Tibial nerve (tissue), 4 donors: ENCODE results near the gene CALML4. TPM values are rescaled to one million over a fixed set of nuclear protein-coding genes. Genes with fewer than 3 reads are reported as not detected.
"Not testable (repeated sequence)": the region's sequence is repeated elsewhere in the genome, so short reads cannot be mapped to it uniquely, and the experiment has no call there.

Experiments used
- DNase-seq, 2 donors: peaks; one replicate each; pipeline ENCODE4 v3.0.0-alpha.2; 2019; ENCODE audit warnings: low spot score in 2 of 2
- H3K27ac ChIP-seq, 4 donors: fragments of 200-600 bp; sonication (generic) in 3 of 4; one replicate each; pipeline ENCODE4 v1.5.1; 2017 to 2019; ENCODE audit warnings: mild to moderate bottlenecking in 1 of 4
- H3K27me3 ChIP-seq, 2 donors: fragments of 200-600 bp; sonication (generic) in 1 of 2; one replicate each; pipeline versions ENCODE4 v1.5.1 to v1.6.0; 2017 to 2019
- H3K36me3 ChIP-seq, 3 donors: fragments of 200-600 bp; sonication (generic); one replicate each; pipeline ENCODE4 v1.5.1; 2018 to 2019
- H3K4me1 ChIP-seq, 4 donors: fragments of 200-600 bp; sonication (generic) in 3 of 4; one replicate each; pipeline ENCODE4 v1.5.1; 2017 to 2019
- H3K4me3 ChIP-seq, 4 donors: fragments of 200-600 bp; sonication (generic) in 3 of 4; one replicate each; pipeline ENCODE4 v1.5.1; 2017 to 2019; ENCODE audit warnings: mild to moderate bottlenecking in 1 of 4, moderate library complexity in 1 of 4
- H3K9me3 ChIP-seq, 4 donors: fragments of 200-600 bp; sonication (generic) in 3 of 4; one replicate each; pipeline ENCODE4 v1.5.1; 2017 to 2019
- EP300 ChIP-seq, 2 donors: sonication (generic); formaldehyde crosslinking; IDR thresholded peaks; one replicate each; pipeline ENCODE4 v1.6.1; 2017; ENCODE audit warnings: antibody characterized with exemption in 2 of 2, mild to moderate bottlenecking in 1 of 2
- POLR2A ChIP-seq, 2 donors: fragments of 450-650 bp; IDR thresholded peaks; one replicate each; pipeline ENCODE4 v1.6.1; 2017; ENCODE audit warnings: antibody characterized with exemption in 2 of 2, mild to moderate bottlenecking in 2 of 2, moderate library complexity in 2 of 2
- WGBS, 2 donors: methylation state at CpG; one replicate each; pipeline ENCODE4 v1.1.5; 2018; 5-methylcytosine and 5-hydroxymethylcytosine counted together
- total RNA-seq, 4 donors: library from RNA; depleted of rRNA; stranded (reverse); fragments of >200 nt; gene quantifications; one replicate each; pipeline ENCODE4 v1.1.0, GENCODE V29; 2016
- TF ChIP-seq, protein P1 (sequence below), 5 experiments: fragments of 200-600 bp in 3 of 5; fragments of 450-650 bp in 2 of 5; sonication (generic) in 3 of 5; IDR thresholded peaks; one replicate each; pipeline ENCODE4 v1.5.1; 2016 to 2019; ENCODE audit warnings: antibody characterized with exemption in 5 of 5, mild to moderate bottlenecking in 3 of 5, moderate library complexity in 2 of 5

Gene CALML4
- total RNA-seq, 4 donors from 2014 or later: 7.5 to 27.1 (median 13.6) TPM

GRCh38 chr15:68241088-68241935, 36.2 kb upstream of the CALML4 start:
- DNase-seq: no peak
- no peaks in the 10 kb centered on the region for H3K4me1 ChIP-seq
- H3K27ac ChIP-seq: no peak overlapping the region
- peaks cover 0 to 19% (median 8%) of the 10 kb centered on the region in 4 donors for H3K9me3 ChIP-seq
- no peak for TF ChIP-seq EP300 (IDR thresholded peaks at IDR 0.05)
- TF ChIP-seq POLR2A (IDR thresholded peaks at IDR 0.05): no peak
- TF ChIP-seq, protein P1, sequence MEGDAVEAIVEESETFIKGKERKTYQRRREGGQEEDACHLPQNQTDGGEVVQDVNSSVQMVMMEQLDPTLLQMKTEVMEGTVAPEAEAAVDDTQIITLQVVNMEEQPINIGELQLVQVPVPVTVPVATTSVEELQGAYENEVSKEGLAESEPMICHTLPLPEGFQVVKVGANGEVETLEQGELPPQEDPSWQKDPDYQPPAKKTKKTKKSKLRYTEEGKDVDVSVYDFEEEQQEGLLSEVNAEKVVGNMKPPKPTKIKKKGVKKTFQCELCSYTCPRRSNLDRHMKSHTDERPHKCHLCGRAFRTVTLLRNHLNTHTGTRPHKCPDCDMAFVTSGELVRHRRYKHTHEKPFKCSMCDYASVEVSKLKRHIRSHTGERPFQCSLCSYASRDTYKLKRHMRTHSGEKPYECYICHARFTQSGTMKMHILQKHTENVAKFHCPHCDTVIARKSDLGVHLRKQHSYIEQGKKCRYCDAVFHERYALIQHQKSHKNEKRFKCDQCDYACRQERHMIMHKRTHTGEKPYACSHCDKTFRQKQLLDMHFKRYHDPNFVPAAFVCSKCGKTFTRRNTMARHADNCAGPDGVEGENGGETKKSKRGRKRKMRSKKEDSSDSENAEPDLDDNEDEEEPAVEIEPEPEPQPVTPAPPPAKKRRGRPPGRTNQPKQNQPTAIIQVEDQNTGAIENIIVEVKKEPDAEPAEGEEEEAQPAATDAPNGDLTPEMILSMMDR (IDR thresholded peaks at IDR 0.05): no peak
- WGBS, 2 donors: 71 to 74% methylated on average over 5 of the region's 5 CpGs
- H3K27me3 ChIP-seq: no peaks in the 10 kb centered on the region
- H3K4me3 ChIP-seq: no peak overlapping the region
- H3K36me3 ChIP-seq: peaks cover 0 to 6% (median 0%) of the 10 kb centered on the region in 3 donors

DNA sequence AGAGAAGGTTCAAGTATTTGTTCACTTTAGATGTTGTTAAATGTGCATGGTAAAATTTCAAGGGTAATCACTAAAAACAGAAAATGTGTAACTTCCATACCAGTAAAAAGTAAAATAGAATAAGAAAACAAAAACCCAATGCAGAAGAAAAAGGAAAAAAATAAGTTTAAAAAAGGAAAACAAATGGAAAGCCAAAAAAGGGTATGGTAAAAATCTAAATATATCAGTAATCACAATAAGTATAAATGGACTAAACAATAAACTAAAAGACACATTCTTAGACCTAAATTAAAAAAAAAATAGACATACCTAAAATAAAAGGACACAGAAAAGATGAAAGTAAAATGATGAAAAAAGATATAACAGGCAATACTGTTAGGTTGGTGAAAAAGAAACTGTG, 33.9 kb upstream of the CALML4 start:
- Histone ChIP-seq H3K9me3 (peaks cover 0 to 9% (median 3%) of the 10 kb centered on the region in 4 donors), H3K27ac (no peak overlapping the region), H3K4me3 (no peak overlapping the region), H3K4me1 (no peaks in the 10 kb centered on the region), H3K36me3 (no peaks in the 10 kb centered on the region), H3K27me3 (no peaks in the 10 kb centered on the region)
- TF ChIP-seq EP300 (IDR thresholded peaks at IDR 0.05): no peak
- no peak for TF ChIP-seq POLR2A (IDR thresholded peaks at IDR 0.05)
- TF ChIP-seq, protein P1 (IDR thresholded peaks at IDR 0.05): no peak
- DNase-seq: no peak

DNA sequence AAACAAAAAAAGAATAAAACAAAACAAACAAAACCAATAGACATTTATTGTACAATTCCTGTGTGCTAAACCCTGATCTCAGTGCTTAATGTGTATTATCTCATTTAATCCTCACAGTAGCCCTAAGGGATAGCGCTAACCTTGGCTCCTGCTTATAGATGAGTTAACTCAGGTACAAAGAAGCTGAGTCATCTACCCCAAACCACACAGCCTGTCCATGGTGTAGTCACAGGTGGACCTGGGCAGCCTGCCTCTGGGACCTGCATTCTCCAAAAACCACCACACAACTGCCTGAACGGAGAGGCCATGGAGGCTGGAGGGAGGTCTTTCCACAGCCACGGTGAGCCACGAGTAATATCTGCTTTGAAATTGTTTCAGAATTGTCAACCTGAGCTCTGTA, 29.9 kb upstream of the CALML4 start:
- Histone ChIP-seq H3K9me3 (no peaks in the 10 kb centered on the region), H3K27ac (no peak overlapping the region), H3K36me3 (no peaks in the 10 kb centered on the region), H3K4me1 (peaks cover 0 to 3% (median 0%) of the 10 kb centered on the region in 4 donors), H3K4me3 (no peak overlapping the region), H3K27me3 (no peaks in the 10 kb centered on the region)
- 84 to 91% methylated on average over 4 of the region's 4 CpGs for WGBS, 2 donors
- no peak for DNase-seq
- TF ChIP-seq POLR2A (IDR thresholded peaks at IDR 0.05) (no peak), EP300 (IDR thresholded peaks at IDR 0.05) (no peak)
- TF ChIP-seq, protein P1 (IDR thresholded peaks at IDR 0.05): no peak

DNA sequence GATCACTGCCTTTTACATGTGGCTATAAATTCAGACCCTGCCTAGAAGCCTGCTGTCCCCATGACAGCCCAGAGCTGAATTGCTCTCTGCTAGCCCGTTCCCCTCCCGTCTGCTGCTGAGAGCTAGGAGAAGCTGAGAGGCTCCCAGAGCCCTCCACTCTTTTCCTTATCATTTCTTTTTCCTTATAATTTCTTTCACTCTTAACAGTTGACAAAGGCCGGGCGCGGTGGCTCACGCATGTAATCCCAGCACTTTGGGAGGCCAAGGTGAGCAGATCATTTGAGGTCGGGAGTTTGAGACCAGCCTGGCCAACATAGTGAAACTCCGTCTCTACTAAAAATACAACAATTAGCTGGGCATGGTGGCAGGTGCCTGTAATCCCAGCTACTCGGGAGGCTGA, 29.4 kb upstream of the CALML4 start:
- not testable (repeated sequence) for H3K9me3 ChIP-seq, H3K4me3 ChIP-seq, H3K27ac ChIP-seq, H3K27me3 ChIP-seq, DNase-seq, H3K4me1 ChIP-seq, H3K36me3 ChIP-seq
- WGBS, 2 donors: 79 to 87% methylated on average over 9 of the region's 9 CpGs

- Histone ChIP-seq H3K27ac (no peak overlapping the region), H3K9me3 (no peaks in the 10 kb centered on the region), H3K4me1 (peaks cover 0 to 5% (median 0%) of the 10 kb centered on the region in 4 donors), H3K4me3 (no peak overlapping the region), H3K27me3 (no peaks in the 10 kb centered on the region), H3K36me3 (no peaks in the 10 kb centered on the region)
- no peak for DNase-seq
- TF ChIP-seq POLR2A (IDR thresholded peaks at IDR 0.05) (no peak), EP300 (IDR thresholded peaks at IDR 0.05) (no peak)
- TF ChIP-seq, protein P1 (IDR thresholded peaks at IDR 0.05): no peak
- 42 to 44% methylated on average over 6 of the region's 6 CpGs for WGBS, 2 donors
Observed at GRCh38 chr15:68234060-68234459, 28.9 kb upstream of the CALML4 start.
